Astrocyte (in vitro differentiated cells and primary cell): ENCODE results near the gene SH3TC2.

ENCODE experiments used
- CTCF ChIP-seq: IDR thresholded peaks from 2 replicates; pipeline ENCODE4 v1.5.1; 2011; ENCODE audit warnings: low read depth, mild to moderate bottlenecking, inconsistent platforms, low read length, moderate library complexity; ENCODE audit not compliant: insufficient read depth
- EZH2 ChIP-seq: IDR thresholded peaks from 2 replicates; pipeline ENCODE4 v1.6.1; 2012; ENCODE audit warnings: mild to moderate bottlenecking, low read length, inconsistent platforms; ENCODE audit not compliant: insufficient read depth

GRCh38 chr5:149063896-149064478, 1.1 kb upstream of the SH3TC2 start:
- no peak for TF ChIP-seq CTCF
- TF ChIP-seq EZH2 = no peak
